ENCODE data around the gene WBP2.
"Not testable (repeated sequence)": the region's sequence is repeated elsewhere in the genome, so short reads cannot be mapped to it uniquely, and the experiment has no call there.

Gene WBP2

DNA sequence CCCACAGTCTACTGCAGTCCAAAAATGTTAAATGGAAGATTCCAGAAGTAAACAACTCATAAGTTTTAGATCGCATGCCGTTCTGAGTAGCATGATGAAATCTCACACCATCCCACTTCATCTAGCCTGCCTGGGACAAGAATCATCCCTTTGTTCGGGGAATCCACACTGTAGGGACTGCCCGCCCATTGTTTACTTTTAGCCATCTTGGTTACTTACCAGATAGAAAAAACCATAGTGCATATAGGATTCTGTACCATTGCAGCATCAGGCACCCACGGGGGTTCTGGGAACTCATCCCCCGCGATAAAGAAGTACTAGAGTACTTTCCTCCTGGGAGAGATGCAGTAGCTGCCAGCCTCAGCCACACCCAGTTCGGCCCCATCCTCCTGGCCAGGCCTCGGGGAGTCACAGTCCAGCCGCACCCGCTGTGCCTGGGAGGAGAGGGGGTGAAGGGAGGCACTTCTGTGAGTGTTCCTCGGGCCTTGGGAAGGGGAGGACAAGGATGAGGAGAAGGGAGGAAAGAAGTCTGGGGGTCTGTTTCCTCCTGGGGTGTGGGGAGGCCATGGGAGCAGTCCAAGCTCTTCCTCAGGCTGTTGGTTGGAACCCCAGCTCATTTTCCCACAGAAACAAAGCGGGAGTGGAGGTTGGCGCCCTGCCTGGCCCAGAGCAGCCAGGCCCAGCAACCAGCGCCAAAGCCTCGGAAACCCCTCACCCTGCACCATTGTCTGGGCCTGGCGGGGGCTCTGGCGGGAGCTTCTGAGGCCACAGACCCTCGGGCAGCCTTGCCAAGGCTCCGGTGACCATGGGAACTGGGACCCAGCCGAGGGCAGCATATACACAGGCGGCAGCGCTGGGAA is 14.4 kb upstream of the WBP2 start:
- Histone ChIP-seq H3K36me3 (ENCODE audit: insufficient read depth, low read length) (no peaks in the 10 kb centered on the region), H3K27me3 (ENCODE audit: insufficient read depth, low read length) (peaks cover under 1% of the 10 kb centered on the region), H3K4me1 (ENCODE audit: insufficient read depth, low read length) (peaks cover 24% of the 10 kb centered on the region), H3K4me3 (ENCODE audit: low read length) (no peak overlapping the region), H3K9me3 (ENCODE audit: low read length) (no peaks in the 10 kb centered on the region), H2AFZ (ENCODE audit: low read depth, low read length) (peak overlapping the region; percentile 70)

DNA sequence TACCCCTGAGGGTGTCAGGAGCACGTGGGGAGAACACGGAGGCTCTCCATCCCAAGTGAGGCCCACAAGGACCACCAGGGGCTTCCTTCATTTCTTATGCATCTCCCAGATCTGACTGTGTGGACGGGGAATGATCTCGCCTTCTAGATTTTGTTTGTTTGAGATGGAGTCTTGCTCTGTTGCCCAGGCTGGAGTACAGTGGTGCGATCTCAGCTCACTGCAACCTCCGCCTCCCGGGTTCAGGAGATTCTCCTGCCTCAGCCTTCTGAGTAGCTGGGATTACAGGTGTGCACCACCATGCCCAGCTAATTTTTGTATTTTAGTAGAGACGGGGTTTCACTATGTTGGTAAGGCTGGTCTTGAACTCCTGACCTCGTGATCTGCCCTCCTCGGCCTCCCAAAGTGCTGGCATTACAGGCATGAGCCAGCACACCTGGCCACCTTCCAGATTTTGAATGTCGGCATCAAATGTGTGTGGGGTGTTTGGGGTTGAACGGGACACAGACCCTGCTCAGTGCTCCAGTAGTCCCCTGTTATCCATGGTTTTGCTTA is 13.7 kb upstream of the WBP2 start:
- H3K36me3 ChIP-seq (ENCODE audit: insufficient read depth, low read length); H3K27me3 ChIP-seq (ENCODE audit: insufficient read depth, low read length); H3K9me3 ChIP-seq (ENCODE audit: low read length); H2AFZ ChIP-seq (ENCODE audit: low read depth, low read length); H3K4me3 ChIP-seq (ENCODE audit: low read length): not testable (repeated sequence)
- H3K4me1 ChIP-seq (ENCODE audit: insufficient read depth, low read length): peaks cover 29% of the 10 kb centered on the region

DNA sequence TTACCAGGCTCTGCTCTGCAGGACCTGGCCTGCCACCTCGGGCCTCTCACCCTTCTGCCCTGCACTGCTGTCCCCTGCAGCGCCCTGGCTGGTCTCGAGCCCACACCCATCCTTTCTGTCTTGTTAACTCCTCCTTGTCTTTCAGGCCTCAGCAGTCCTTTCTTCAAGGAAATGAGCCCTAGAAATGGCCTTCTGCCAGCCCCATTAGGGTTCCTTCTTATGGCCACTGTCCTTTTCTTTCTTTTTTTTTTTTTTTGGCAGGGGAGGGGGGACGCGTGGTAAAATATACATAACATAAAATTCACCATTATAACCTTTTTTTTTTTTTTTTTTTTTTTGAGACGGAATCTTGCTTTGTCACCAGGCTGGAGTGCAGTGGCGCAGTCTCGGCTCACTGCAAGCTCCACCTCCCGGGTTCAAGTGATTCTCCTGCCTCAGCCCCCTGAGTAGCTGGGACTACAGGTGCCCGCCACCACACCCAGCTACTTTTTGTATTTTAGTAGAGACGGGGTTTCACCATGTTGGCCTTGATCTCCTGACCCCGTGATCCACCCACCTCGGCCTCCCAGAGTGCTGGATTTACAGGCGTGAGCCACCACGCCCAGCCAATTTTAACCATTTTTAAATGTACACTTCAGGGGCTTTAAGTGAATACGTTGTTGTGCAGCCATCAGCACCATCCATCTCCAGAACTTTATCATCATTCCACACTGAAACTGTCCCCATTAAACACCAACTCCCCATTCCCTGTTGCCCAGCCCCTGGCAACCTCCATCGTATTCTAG is 10.5 kb upstream of the WBP2 start:
- peaks cover 19% of the 10 kb centered on the region for H3K4me1 ChIP-seq (ENCODE audit: insufficient read depth, low read length)
- not testable (repeated sequence) for H2AFZ ChIP-seq (ENCODE audit: low read depth, low read length); H3K27me3 ChIP-seq (ENCODE audit: insufficient read depth, low read length); H3K9me3 ChIP-seq (ENCODE audit: low read length); H3K4me3 ChIP-seq (ENCODE audit: low read length); H3K36me3 ChIP-seq (ENCODE audit: insufficient read depth, low read length)

DNA sequence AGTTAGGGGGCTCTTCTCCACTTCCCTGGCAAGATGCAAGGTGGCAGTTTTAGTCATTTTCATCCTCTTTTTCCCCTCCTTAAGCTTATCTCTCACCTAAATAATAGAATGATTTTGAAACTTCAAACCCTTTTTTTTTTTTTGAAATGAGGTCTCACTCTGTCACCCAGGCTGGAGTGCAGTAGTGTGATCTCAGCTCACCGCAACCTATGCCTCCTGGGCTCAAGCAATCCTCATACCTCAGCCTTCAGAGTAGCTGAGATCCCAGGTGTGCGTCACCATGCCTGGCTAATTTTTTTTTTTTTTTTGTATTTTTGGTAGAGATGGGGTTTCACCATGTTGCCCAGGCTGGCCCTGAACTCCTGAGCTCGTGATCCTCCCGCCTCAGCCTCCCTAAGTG is 9.8 kb upstream of the WBP2 start:
- not testable (repeated sequence) for H3K36me3 ChIP-seq (ENCODE audit: insufficient read depth, low read length); H3K4me3 ChIP-seq (ENCODE audit: low read length); H3K27me3 ChIP-seq (ENCODE audit: insufficient read depth, low read length); H3K9me3 ChIP-seq (ENCODE audit: low read length)
- Histone ChIP-seq H2AFZ (ENCODE audit: low read depth, low read length) (peak overlapping the region; percentile 30), H3K4me1 (ENCODE audit: insufficient read depth, low read length) (peaks cover 18% of the 10 kb centered on the region)

DNA sequence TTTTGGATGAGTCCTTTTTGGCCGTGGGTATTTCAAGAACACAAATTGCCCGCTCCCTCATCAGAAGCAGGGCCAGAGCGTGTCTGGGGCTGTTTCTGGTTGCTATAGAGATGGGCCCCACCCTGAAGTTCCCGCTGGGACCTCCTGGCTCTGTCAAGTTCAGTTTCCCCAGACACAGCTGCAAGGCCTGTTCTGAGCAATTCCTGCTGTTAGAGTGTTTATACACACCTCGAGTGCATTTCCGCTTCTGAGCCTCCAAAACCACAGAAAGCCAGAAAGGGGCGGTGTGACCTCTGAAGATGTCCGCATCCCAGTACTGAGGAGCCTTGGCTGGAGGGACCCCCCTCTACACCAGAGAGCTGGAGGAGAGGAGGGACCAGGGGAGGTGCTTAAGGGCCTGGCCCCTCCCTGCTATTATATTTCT is 9.3 kb upstream of the WBP2 start:
- peaks cover 14% of the 10 kb centered on the region for H3K4me1 ChIP-seq (ENCODE audit: insufficient read depth, low read length)
- no peak overlapping the region for H3K4me3 ChIP-seq (ENCODE audit: low read length)
- no peaks in the 10 kb centered on the region for H3K36me3 ChIP-seq (ENCODE audit: insufficient read depth, low read length)
- H3K9me3 ChIP-seq (ENCODE audit: low read length): no peaks in the 10 kb centered on the region
- H3K27me3 ChIP-seq (ENCODE audit: insufficient read depth, low read length): no peaks in the 10 kb centered on the region
- H2AFZ ChIP-seq (ENCODE audit: low read depth, low read length): peak overlapping the region; percentile 30

DNA sequence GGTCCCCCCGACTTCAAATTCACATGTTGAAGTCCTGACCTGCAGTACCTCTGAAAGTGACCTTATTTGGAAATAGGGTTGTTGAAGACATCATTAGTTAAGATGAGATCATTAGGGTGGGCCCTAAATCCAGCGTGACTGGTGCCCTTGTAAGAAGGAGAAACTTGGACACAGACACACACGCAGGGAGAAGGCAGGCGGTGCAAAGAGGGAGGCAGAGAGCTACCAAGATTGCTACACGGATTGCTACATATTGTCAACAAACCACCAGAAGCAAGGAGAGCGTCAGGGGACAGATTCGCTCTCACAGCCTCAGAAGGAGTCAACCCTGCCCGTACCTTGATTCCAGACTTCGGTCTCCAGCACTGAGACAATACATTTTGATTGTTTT is 6.8 kb upstream of the WBP2 start:
- Histone ChIP-seq H2AFZ (ENCODE audit: low read depth, low read length) (no peak overlapping the region), H3K9me3 (ENCODE audit: low read length) (no peaks in the 10 kb centered on the region), H3K36me3 (ENCODE audit: insufficient read depth, low read length) (no peaks in the 10 kb centered on the region), H3K4me3 (ENCODE audit: low read length) (no peak overlapping the region), H3K27me3 (ENCODE audit: insufficient read depth, low read length) (no peaks in the 10 kb centered on the region), H3K4me1 (ENCODE audit: insufficient read depth, low read length) (peaks cover 13% of the 10 kb centered on the region)

DNA sequence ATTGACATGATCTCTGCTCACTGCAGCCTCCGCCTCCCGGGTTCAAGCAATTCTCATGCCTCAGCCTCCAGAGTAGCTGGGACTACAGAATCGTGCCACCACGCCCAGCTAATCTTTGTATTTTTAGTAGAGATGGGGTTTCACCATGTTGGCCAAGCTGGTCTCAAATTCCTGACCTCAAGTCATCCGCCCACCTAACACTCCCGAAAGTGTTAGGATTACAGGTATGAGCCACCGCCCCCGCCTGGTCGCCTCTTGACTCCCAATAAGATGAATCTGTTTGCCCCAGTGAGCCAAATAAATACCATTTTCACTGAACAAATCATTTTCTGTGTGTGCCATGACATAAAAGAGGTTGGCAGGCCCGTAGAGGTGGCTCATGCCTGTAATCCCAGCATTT is 4.2 kb upstream of the WBP2 start:
- H3K27me3 ChIP-seq (ENCODE audit: insufficient read depth, low read length); H3K4me3 ChIP-seq (ENCODE audit: low read length); H2AFZ ChIP-seq (ENCODE audit: low read depth, low read length); H3K9me3 ChIP-seq (ENCODE audit: low read length); H3K36me3 ChIP-seq (ENCODE audit: insufficient read depth, low read length): not testable (repeated sequence)
- H3K4me1 ChIP-seq (ENCODE audit: insufficient read depth, low read length): peaks cover 12% of the 10 kb centered on the region

DNA sequence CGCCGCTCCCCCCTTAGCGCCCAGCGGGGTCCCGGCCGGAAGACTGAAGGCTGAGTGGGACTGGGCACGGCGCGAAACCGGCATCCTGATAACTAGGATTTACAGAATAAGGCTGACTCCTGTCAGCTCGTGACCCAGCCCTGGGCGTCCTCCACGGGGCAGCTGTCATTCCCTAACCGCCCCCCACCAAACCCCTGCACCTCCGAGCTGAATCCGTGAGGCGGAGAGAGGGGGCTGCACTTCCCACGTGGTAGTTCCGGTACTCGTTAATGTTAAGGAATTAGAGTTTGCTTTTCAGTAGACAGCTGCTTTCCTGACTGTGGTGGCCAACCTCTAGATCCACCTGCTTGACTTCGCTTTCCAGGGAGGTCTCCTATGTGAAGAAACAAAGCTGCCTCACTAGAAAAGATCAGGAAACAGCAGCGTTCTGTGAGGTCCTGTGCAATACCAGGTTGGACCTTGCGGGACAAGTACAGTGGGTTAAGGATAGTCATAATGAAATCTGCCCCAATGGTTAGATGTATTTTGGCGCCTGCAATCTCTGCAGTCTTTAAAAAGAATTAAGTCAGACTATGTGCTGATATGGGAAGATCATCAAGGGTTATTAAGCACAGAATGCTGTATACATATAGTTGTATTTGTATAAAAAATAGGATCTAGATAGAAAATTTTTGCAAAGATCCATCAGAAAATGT is 1.1 kb upstream of the WBP2 start:
- Histone ChIP-seq H3K4me3 (ENCODE audit: low read length) (peak overlapping the region; percentile 69), H3K27me3 (ENCODE audit: insufficient read depth, low read length) (no peaks in the 10 kb centered on the region), H2AFZ (ENCODE audit: low read depth, low read length) (peak overlapping the region; percentile 20), H3K4me1 (ENCODE audit: insufficient read depth, low read length) (peaks cover 13% of the 10 kb centered on the region), H3K36me3 (ENCODE audit: insufficient read depth, low read length) (peaks cover 4% of the 10 kb centered on the region), H3K9me3 (ENCODE audit: low read length) (no peaks in the 10 kb centered on the region)

DNA sequence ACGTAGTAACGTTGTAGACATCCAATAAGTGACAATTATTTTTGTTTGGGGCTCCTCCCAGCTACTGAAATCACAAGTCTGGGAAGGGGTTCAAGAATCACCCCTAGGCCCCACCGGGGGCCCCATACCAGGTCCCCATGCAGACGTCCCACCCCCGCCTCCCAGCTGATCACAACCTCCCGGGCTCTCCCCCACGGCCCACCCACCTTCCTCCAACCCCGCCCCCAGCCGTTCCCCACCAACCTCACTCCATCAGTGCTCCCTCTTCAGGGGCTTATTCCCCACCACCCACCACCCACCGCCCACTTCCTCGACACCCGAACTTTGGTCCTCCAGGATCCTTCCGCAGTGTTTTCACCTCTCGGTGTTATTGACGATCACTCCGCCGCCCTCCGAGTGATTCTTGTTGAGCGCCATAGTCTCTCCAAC is 240 bp downstream of the WBP2 start:
- Histone ChIP-seq H2AFZ (ENCODE audit: low read depth, low read length) (no peak overlapping the region), H3K27me3 (ENCODE audit: insufficient read depth, low read length) (no peaks in the 10 kb centered on the region), H3K9me3 (ENCODE audit: low read length) (no peaks in the 10 kb centered on the region), H3K4me1 (ENCODE audit: insufficient read depth, low read length) (peaks cover 13% of the 10 kb centered on the region), H3K36me3 (ENCODE audit: insufficient read depth, low read length) (peaks cover 14% of the 10 kb centered on the region), H3K4me3 (ENCODE audit: low read length) (peak overlapping the region; percentile 69)

DNA sequence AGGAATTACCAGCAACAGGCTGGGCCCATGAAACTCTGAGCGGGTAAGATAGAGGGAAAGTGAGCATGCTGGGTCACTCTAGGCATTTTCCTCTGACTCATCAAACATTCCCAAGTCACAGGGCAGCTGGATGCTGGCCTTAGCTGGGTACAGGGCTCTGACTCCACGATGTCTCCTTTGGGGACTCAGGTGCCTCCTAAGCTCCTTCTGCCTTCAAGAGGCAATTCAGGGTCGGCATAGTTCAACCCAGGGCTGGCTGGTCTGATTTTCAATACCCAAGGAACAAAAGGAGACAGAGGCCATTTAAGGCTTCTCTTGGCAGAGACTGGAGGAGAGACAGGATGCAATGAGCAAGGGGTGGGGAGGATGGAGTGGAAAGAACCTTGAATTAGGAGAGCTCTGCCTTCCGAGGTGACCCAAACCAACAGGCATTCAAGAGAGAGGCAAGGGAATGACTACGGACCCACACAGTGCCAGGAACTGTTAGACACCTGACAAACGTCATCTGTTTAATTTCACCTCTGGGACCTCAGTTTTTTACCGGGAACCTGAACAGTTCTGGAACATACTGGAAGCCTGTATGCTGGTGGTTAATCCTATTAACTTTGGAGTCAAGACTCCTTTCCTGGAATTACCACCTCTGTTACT is 910 bp downstream of the WBP2 start:
- peaks cover 20% of the 10 kb centered on the region for H3K36me3 ChIP-seq (ENCODE audit: insufficient read depth, low read length)
- H2AFZ ChIP-seq (ENCODE audit: low read depth, low read length): no peak overlapping the region
- peaks cover 13% of the 10 kb centered on the region for H3K4me1 ChIP-seq (ENCODE audit: insufficient read depth, low read length)
- no peaks in the 10 kb centered on the region for H3K27me3 ChIP-seq (ENCODE audit: insufficient read depth, low read length)
- H3K9me3 ChIP-seq (ENCODE audit: low read length): no peaks in the 10 kb centered on the region
- H3K4me3 ChIP-seq (ENCODE audit: low read length): peak overlapping the region; percentile 69

DNA sequence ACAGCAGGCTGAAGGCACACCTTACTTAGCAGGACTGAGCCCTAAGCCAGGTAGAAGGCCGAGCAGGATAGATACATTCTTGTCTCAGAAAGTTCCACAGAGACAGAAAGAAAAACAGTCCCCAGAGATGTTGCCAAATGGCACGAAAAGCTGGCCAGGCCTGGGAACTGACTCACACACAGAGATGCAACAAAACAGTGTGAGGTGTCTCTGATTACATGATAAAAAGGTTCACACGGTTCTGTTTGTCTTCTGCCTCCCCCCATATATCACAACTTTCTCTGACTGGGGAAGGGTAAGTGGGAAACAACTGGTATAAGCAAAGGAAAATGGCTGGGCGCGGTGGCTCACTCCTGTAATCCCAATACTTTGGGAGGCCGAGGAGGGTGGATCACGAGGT is 1.7 kb downstream of the WBP2 start:
- Histone ChIP-seq H2AFZ (ENCODE audit: low read depth, low read length) (no peak overlapping the region), H3K27me3 (ENCODE audit: insufficient read depth, low read length) (no peaks in the 10 kb centered on the region), H3K4me3 (ENCODE audit: low read length) (no peak overlapping the region), H3K9me3 (ENCODE audit: low read length) (no peaks in the 10 kb centered on the region), H3K36me3 (ENCODE audit: insufficient read depth, low read length) (peaks cover 28% of the 10 kb centered on the region), H3K4me1 (ENCODE audit: insufficient read depth, low read length) (peaks cover 13% of the 10 kb centered on the region)

DNA sequence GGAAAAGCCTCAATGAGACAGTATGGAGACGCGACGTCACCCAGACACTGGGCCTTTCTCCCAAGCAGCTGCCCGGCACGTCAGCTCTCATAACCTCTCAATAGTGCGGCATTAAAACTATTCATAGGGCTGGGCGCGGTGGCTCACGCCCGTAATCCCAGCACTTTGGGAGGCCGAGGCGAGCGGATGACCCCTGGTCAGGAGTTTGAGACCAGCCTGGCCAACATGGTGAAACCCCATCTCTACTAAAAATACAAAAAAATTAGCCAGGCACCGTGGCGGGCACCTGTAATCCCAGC is 3.5 kb downstream of the WBP2 start:
- peaks cover 44% of the 10 kb centered on the region for H3K36me3 ChIP-seq (ENCODE audit: insufficient read depth, low read length)
- not testable (repeated sequence) for H3K4me3 ChIP-seq (ENCODE audit: low read length)

More for the DNA sequence above, 3.5 kb downstream of the WBP2 start:
- peaks cover 13% of the 10 kb centered on the region for H3K4me1 ChIP-seq (ENCODE audit: insufficient read depth, low read length)
- H3K9me3 ChIP-seq (ENCODE audit: low read length); H2AFZ ChIP-seq (ENCODE audit: low read depth, low read length); H3K27me3 ChIP-seq (ENCODE audit: insufficient read depth, low read length): not testable (repeated sequence)
